Non-pigmented ciliary epithelial cell (primary cell): ENCODE data around the gene MSRB3.

Source experiments
- DNase-seq: peaks from one replicate; pipeline ENCODE4 v3.0.0-alpha.2; 2010; ENCODE audit warnings: low read depth

MSRB3 gene

DNA sequence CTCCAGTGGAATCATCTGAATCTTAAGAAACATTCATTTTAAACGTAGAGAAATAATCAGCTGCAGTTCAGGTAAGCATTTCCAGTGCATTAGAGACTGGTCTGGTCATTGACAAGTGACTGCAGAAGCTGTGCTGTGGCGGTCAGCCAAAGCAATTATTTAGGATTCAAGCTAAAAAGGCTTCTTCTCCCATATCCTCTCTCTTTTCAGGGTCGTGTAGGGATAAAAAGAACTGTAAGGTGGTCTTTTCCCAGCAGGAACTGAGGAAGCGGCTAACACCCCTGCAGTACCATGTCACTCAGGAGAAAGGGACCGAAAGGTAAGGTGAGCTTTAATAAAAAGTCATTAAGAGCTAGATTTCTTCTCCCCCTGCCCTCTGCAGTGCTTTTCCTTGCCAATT, 48.1 kb downstream of the MSRB3 start:
- no peak for DNase-seq

DNA sequence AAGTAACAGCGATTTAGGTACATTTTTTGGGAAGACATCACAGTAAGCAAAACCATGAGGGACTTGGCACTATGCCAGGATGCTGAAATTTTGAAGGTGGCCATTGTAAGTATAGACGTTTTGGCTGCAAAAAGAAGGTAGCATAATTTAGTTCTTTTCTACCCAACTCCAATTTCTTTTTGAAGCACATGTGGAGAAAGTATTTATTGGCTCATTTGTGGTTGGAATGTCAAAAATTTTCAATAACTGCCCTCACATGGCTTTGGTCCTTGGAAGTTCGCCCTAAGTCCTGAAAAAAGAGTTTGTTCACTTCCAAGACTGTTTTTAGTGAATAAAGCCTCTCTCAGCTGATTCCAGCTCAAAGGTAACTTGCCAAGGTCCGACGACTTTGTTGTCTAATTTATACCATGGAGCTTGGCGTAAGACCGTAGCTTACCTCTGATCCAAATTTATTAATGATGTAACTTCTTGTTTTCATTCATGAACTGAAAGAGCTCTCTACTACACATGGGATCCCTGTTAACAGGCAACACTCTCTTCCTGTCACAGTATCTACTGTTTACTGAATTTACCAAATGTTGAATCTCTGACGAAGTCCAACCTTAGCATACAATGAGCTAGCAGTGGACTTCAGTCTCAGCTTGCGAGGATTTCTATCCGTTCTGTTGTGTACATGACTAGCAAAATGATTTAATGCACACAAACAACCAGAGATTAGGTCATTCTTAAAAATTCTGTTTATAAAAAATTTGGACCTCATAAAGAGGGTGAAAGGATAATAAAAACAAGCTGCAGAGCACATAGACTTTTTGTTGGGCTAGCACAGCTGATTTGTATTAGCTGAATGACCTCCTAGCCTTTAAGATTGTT, 49.0 kb downstream of the MSRB3 start:
- no peak for DNase-seq

DNA sequence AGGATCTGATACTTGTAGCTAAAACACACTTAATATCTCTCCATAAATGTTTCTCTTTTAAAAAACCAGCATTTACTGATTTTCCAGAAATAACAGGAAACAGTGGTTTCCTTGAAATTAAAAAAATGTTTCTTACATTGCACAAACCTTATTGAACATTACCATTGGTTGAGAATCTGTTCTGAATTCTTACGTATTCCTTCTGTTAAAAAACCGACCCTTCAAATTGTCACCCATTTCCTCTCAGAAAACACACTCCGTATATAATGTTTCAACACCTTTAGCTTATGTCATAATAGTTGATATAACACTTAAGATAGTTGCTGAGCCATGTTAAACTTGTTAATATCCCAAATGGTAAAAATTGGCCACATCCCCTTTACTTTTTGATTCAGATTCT, 51.2 kb downstream of the MSRB3 start:
- DNase-seq = no peak

DNA sequence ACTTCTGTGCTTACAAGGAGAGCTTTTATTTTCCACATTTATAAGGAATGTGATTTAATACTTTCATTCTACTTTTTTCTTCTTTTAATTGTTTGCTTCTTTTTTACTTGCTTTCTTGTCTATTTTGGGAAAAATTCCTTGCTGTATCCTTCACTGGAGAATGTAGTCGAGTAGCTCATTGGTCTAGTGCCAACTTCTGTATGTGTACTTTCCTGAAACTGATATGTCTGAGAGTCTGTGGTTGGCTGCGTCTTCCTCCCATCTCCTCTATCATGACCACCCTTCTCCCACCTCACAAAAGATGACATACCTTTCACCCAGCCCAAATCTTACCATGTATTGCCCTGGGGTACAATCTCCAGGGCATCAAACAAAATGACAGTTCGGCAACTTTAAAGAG, 51.8 kb downstream of the MSRB3 start:
- no peak for DNase-seq

DNA sequence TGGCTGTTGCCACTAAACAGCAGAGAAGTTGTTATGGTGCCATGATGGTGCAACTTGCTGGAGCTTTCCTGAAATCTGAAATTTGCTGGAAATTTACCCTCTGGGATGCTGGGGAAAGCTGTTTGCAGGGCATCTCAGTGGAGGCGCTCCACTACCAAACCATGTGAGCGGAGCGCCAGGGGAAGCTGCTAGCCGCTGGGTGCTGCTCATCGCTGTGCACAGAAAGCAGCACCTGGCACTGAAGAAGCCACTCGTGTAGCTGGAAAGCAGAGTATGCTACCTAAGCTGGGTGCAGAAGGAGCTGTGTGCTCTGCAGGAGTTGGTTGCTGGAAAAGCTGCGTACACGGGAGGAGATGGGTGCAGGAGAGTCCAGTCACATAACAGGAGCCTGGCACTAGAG, 53.0 kb downstream of the MSRB3 start:
- DNase-seq = no peak

DNA sequence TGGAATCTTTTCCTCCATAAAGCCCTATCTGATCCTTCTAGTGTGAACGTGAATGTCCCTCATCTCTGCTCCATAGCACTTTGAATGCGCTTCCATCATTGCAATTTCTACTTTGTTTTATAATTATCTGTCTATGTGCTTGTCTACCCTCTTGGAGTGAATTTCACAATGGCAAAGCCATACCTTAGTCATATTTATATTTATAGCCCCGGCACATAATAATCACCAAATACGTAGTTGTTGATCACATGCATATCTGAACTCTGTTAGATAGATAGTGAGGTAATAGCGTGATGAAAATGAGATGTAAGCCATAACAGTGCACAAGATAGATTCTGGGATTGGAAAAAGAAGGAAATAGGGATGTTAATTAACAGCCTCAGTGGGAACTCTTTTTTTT, 55.2 kb downstream of the MSRB3 start:
- DNase-seq = no peak

DNA sequence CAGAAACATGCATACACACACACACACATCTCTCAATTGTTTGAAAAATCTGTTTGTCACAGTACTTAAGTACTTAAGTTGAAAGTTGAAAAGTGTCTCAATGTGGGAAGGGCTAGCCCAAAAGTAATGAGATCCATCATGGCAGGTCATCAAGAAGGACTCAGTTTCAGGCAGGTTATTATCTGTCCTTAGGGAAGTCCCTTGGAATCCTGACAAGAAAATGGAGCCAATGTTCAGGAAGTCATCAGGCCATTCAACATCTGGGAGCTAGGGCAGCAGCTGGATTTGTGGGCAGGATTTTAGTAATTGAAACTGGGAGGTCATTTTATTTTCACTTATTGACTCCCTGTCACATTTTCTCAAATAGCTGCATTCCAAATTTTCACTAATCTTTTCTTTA, 56.0 kb downstream of the MSRB3 start:
- no peak for DNase-seq

DNA sequence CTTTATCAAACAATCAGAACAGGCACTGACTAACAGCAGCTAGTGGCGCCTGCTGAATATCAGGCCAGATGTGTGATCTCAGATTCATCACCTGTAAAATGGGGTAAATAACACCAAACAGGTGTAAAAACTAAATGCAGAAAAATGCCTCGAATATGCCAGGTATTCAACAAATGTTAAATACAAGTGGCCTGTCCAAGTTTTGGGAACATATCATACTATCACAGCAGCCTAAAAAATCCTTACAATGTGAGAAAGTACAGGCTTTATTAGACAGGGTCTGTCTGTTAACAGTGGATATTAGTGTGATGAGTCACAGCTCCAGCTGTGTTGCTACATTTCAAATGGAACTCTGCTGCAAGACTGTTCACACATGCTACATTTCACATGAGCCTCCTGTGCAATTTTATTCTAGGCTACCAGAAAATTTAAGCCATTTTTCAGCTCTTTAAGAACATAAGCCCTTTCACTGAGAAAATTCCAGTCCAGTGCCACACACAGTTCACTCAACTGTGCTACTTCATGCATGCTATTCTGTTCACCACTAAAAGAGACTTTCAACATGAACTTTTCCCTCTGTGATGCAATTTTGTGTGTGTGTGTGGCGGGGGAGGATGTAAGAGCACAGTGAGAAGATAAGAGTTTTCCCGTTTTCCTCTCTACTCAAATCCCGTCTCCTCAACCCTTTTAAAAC, 56.7 kb downstream of the MSRB3 start:
- peak; percentile 89 for DNase-seq

DNA sequence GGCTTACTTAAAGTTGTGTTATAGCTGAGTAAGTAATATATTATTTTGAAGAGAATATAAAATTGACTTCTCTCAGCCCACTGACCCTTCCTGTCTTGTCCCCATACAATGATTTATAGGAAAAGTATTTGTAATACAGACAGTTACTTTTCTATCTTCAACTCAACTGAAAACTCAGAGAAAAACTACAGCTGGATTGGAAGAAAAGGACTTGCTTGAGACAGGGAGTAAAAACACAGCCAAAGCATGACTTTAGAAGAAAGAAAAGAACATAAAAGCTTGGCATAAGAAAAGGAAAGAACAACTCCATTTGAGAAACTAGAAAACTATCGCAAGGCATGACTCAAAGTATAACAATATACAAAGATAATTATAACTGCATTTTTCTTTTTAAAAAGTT, 57.5 kb downstream of the MSRB3 start:
- no peak for DNase-seq

DNA sequence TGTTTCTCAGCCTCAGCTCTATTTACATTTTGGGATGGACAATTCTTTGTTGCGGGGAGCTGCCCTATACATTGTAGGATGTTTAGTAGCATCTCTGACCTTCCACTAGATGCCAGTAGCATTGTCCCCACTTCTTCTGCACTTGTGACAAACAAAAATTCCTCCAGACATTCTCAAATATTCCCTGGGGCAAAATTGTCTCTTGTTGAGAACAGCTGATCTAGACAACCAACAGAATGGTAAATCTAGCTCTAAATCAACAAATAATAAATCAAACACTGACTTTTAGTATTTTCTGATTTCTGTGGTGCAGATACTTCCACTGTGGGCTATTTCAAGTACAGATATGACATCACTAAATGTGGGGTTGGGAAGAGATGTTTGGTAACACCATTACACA, 60.7 kb downstream of the MSRB3 start:
- no peak for DNase-seq

DNA sequence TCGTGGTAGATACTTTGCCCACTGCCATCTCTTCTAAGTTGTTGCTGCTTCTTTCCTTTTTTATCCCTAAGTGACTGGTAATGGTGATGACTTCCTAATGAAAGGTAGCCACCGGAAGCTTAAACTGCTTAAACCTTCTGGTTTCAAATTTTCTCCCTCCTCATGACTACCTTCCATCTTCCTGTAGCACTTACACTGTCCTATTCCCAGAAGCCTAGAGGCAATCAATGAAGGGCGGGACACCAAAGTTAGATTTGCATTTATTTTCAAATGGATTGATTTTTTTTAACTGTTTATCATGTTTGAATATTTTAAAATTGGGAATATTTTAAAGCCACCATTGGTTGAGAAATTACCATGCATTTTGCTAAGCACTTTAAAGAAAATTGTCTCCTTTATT, 64.7 kb downstream of the MSRB3 start:
- no peak for DNase-seq

DNA sequence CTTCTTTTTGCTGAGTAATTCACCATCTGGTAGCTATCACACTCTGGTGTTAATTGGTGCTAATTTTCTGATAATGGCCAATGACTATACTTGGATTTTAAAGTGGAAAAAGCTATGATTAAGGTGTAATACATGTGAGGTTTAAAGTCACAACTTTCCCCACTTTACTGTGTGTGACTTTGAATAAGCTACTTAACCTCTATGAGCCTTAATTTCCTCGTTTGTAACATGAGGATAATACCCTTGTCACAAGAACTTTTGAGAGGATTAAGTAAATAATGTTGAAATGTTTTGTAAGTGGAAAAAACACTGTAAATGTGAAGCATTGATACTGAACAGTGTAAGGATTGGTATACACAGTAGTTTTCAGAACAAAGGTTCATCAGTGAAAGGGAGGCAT, 65.3 kb downstream of the MSRB3 start:
- DNase-seq = no peak

DNA sequence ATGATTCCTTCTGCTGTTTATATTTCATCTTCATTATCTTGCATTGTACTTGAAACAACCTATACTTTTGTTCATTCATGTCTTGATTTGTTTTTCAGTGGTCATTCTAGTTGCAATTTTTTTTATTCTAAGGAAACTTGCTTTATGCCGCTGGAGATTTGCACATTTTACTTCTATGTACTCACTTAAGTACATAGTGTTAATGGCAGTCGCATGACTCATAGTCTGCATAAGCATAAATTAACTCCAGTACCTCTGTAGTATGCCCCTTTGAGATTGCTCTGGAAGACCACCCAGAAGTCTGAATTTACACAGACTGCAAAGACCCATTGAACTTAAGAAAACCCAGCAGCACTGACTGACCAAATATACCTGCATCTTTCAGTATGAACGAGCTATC, 77.0 kb downstream of the MSRB3 start:
- no peak for DNase-seq

DNA sequence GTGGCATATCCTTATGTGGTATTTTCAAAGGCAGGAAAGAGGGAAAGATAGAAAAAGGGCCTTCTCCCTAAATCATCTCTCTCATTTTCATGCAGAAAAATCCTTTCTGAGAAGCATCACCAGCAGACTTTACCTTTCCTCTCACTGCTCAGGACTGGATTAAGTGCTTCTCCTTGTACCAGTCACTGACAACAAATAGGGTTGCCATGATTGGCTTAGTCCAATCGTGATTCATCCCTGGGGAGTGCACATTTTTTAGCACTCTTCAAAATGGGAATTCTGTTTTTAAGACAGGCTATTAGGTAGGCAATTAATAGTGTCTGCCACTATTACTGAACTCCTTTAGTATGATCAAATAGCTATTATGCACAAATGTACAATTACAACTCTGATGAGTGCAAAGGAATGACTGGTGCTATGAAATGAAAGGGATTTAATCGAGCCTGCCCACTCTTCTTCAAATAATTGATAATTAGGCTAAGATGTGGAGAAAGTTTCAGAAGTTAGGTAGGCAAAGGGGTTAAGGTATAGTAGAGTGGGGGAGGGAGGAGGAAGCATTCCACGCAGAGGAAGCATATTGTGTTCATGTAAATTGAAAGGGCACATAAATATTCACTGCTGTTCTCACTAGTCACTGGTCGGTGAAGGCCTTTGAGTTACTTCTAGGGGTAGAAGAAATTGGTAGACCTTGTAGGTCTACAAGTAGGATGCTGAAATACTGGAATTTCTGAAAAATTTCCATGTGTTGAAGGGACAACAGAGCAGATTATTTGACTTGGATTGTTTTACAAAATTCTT, 84.0 kb downstream of the MSRB3 start:
- no peak for DNase-seq

DNA sequence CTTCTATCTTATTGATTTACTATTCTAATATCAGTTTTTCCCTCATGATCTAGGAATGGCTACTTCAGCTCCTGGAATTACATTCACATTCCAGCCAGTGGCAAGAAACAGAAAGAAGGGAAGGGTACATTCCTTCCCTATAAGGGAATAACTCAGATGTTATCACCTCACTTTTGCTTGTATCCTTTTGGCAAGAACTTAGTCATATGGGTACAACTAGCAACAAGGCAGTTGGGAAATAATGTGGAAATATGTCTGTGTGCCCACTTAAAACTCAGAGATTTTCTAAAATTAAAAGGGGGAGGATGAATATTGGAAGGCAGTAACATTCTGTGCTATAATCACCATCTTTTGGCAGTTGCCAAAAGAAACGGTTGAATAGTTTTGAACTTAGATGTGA, 85.6 kb downstream of the MSRB3 start:
- DNase-seq = no peak

DNA sequence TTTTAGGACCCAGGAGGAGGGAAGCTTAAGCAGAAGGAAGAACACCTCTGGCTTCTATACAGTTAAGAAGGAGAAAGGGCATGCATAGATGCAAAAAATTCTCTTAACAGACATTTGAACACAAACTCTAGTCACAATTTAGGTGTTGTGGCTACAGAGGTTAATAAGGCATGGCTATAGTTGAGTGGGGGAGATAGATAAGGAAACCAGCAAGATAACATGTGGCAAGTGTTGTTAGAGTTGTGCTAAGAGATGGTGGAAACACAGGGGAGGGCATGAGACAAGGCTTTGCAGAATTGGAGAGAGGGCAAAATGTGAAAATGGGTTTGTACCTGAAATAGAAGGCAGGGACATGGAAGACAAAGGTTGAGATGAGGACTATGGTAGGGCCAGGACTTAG, 88.9 kb downstream of the MSRB3 start:
- DNase-seq = no peak

DNA sequence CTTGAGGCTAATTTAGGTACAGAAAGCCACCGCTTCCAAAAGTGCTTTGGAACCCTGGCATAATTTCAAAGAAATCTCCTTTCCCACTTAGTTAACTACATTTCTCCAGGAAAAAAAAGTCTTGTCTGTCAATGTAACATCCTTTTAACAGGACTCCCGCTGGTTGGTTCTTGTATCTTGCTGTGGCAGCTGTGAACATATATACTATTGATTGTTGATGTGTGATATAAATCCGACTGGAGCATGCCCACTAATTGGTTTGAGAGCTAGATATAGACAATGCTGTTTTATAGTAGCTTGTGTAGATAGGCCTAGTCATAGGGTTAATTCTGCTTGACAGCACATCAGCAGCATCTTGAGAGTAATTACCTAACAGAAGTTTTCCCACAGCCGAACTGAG, 89.6 kb downstream of the MSRB3 start:
- no peak for DNase-seq

DNA sequence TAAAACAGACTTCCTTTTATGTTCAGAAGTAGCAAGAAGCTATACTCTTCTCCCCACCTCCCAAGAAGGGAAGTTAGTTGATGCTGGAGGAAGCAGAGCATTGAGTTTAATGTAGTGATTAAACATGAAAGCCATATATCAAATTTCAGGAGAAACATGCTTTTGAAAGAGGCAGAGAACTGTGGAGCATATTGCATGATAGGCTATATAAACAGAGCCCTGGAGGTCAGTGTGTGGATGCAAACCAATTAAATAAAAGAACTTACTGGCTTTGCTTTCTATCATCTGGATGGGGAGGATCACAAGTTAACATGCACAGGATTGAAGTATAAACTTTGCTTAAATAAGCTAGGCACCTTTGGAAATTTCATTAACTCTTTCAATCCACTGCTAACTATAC, 94.1 kb downstream of the MSRB3 start:
- DNase-seq = no peak

DNA sequence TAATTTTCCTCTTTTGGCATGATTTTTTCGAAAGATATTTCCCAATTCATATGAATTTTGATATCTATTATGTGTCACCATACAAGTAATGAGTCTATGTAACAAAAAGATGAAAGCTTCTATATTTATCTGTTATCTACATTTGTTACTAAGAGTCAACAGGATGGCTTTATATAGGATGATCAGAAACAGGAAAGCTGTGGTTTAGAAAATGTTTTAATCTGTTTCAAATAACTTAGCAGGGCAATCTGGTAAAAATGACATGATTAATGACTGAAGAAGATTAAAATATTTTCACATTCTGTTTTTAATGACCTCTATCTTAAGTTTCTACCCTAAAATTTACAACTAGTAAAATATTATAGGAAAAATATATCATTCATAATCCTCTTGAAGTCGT, 105.8 kb downstream of the MSRB3 start:
- no peak for DNase-seq

DNA sequence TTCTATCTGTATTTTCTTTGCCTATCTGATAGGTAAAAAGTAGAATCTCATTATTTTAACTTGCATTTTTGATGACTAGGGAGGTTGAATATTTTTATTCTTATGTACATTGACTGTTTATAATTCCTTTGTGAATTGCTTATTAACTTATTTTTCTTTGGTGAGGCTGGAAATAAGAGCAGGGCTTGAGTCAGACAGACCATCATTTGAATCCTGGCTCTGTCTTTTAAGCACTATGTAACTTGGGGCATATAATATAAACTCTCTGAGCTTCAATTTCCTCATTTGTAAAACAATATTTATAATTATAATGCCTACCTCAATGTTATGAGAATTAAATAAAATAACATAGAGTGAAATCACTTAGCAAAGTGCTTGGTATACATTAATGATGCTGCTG, 108.9 kb downstream of the MSRB3 start:
- no peak for DNase-seq

DNA sequence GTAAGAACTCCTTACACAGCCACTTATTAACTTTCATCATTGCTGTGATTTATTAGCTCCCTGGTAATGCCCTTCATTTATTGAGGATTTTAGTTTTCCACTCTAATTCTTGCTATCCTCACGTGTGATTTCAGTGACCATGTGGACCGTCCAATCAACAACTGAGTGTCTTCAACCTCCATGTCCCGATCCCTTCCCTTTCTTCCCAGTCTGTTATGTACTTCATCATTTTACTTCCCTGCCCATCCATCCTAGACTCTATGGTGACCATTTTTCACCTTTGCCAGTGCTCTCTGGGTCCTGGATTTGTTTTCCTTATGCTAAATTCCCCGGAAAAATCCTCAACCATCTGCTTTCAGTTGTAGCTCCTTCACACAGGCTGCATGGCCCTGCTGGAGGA, 111.0 kb downstream of the MSRB3 start:
- DNase-seq = no peak

DNA sequence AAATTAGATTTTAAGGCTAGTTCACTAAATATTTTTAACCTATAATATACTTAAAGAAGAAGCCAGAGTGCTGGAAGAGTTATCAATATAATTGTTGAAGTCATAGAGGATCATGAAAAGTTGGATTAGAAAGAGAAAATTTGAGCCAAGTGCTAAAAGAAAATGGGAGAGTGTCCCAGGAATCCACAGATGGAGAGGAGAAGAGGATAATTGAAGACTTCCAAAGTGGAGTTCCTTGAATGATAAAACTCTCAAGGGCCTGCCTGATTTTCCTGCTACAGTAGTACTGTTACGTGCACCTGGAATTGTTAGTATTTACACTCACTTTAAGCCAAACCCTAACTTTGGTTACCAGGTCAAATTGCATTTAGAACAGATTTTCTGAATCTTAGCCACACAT, 113.2 kb downstream of the MSRB3 start:
- no peak for DNase-seq

DNA sequence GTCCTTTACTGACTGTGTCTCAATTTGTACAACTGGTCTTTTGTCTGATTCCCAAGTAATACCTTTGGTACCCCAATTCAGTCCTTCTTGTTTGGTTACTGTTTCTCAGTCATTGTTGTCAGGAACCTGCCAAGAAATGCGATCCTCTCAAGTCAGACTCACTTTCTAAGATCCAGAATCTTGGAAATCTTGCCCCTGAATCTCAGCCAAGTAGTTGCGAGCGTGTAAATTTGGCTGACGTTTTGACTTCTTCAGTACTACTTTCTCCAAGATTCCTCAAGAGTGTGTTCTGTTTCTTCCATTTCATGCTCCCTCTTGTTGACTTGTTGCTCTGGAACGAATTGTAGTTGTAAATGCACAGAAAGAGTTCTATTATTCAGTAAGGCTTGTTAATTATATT, 114.0 kb downstream of the MSRB3 start:
- no peak for DNase-seq
